ENCODE data around the gene BIVM.
"Not testable (repeated sequence)": the region's sequence is repeated elsewhere in the genome, so short reads cannot be mapped to it uniquely, and the experiment has no call there.

Gene BIVM

GRCh38 chr13:102798581-102799425 is at the start of gene BIVM, which contains the start of gene POGLUT2:
TSS of gene BIVM (plus strand) at chr13:102799119. CDS start at chr13:102807268, 8,149 bp downstream.
TSS of gene POGLUT2 (minus strand) at chr13:102798976. CDS start at chr13:102798670, 306 bp downstream.
- peak; percentile 47 to 52 for DNase-seq

- no peak for DNase-seq
These were observed 47.0 kb upstream of the BIVM start for GRCh38 chr13:102751886-102752285.

- no peak for DNase-seq
These were observed 41.9 kb upstream of the BIVM start for GRCh38 chr13:102757006-102757405.

GRCh38 chr13:102758842-102759241 is 40.1 kb upstream of the BIVM start:
- no peak for DNase-seq

- DNase-seq = no peak
These were observed 37.8 kb upstream of the BIVM start for GRCh38 chr13:102761071-102761470.

GRCh38 chr13:102763741-102764140 is 35.2 kb upstream of the BIVM start:
- DNase-seq = no peak

GRCh38 chr13:102768909-102769308 is 30.0 kb upstream of the BIVM start:
- DNase-seq = no peak

- DNase-seq = no peak
These were observed 29.2 kb upstream of the BIVM start for GRCh38 chr13:102769679-102770078.

GRCh38 chr13:102770435-102770834 is 28.5 kb upstream of the BIVM start:
- DNase-seq = no peak

GRCh38 chr13:102771298-102772041 is 27.4 kb upstream of the BIVM start:
- no peak for DNase-seq

- no peak for DNase-seq
These were observed 26.9 kb upstream of the BIVM start for GRCh38 chr13:102772042-102772425.

GRCh38 chr13:102773441-102774213 is 25.3 kb upstream of the BIVM start, which contains the start of gene TEX30:
TSS of gene TEX30 (minus strand) at chr13:102773786. CDS start at chr13:102770026, 3,760 bp downstream.
- peak; percentile 85 to 87 for DNase-seq

- no peak for DNase-seq
These were observed 24.7 kb upstream of the BIVM start for GRCh38 chr13:102774214-102774568.

GRCh38 chr13:102774591-102775520 is 24.1 kb upstream of the BIVM start:
- no peak for DNase-seq

- no peak for DNase-seq
These were observed 22.6 kb upstream of the BIVM start for GRCh38 chr13:102776271-102776670.

GRCh38 chr13:102777736-102778135 is 21.2 kb upstream of the BIVM start:
- no peak for DNase-seq

- DNase-seq = peak; percentile 21 to 27
These were observed 19.3 kb upstream of the BIVM start for GRCh38 chr13:102779436-102780159.

- DNase-seq = not testable (repeated sequence)
These were observed 18.3 kb upstream of the BIVM start for GRCh38 chr13:102780656-102781055.

- no peak for DNase-seq
These were observed 17.3 kb upstream of the BIVM start for GRCh38 chr13:102781591-102781990.

- no peak for DNase-seq
These were observed 14.4 kb upstream of the BIVM start for GRCh38 chr13:102784483-102784882.

GRCh38 chr13:102788683-102789082 is 10.2 kb upstream of the BIVM start:
- no peak for DNase-seq
